GM12864 (cell line): ENCODE data around the gene CD164.

ENCODE experiments used
- DNase-seq: peaks from one replicate; pipeline ENCODE4 v3.0.0-alpha.2; 2011; ENCODE audit warnings: low read depth
- H3K4me3 ChIP-seq: 2 replicates; pipeline ENCODE4 v1.5.1; 2011; ENCODE audit warnings: mild to moderate bottlenecking, low read depth, low read length, control low read depth
- CTCF ChIP-seq: IDR thresholded peaks from 2 replicates; pipeline ENCODE4 v1.5.1; 2011; ENCODE audit warnings: low read depth, mild to moderate bottlenecking, moderate library complexity, low read length, control low read depth, inconsistent platforms; ENCODE audit errors: missing control alignments

CD164 gene

GRCh38 chr6:109381747-109382575 is at the start of gene CD164:
Gene CD164, minus strand, starts transcription at chr6:109382467. Its CDS starts 89 bp downstream, at chr6:109382378.
- peak; percentile 84 for DNase-seq
- no peak for TF ChIP-seq CTCF
- peak within 1 kb of the TSS; percentile 96 for H3K4me3 ChIP-seq

- no peak for DNase-seq
- H3K4me3 ChIP-seq, result no peak overlapping the region
- no peak for TF ChIP-seq CTCF
Observed at GRCh38 chr6:109429496-109429895, 47.2 kb upstream of the CD164 start.

- no peak for DNase-seq
- H3K4me3 ChIP-seq, result no peak overlapping the region
- TF ChIP-seq CTCF, result no peak
Observed at GRCh38 chr6:109428889-109429477, 46.7 kb upstream of the CD164 start.

GRCh38 chr6:109424946-109425345 is 42.7 kb upstream of the CD164 start:
- no peak for DNase-seq
- no peak overlapping the region for H3K4me3 ChIP-seq
- TF ChIP-seq CTCF, result no peak

GRCh38 chr6:109421184-109421583 is 38.9 kb upstream of the CD164 start:
- no peak for DNase-seq
- TF ChIP-seq CTCF, result no peak
- no peak overlapping the region for H3K4me3 ChIP-seq

GRCh38 chr6:109420751-109421150 is 38.5 kb upstream of the CD164 start:
- H3K4me3 ChIP-seq, result no peak overlapping the region
- no peak for TF ChIP-seq CTCF
- DNase-seq, result no peak

- DNase-seq, result no peak
Observed at GRCh38 chr6:109417646-109418045, 35.4 kb upstream of the CD164 start.

More at GRCh38 chr6:109417646-109418045, 35.4 kb upstream of the CD164 start:
- no peak for TF ChIP-seq CTCF
- H3K4me3 ChIP-seq, result no peak overlapping the region
